Transverse colon (tissue), 3 donors: Measurements from ENCODE around the gene DEDD.

Source experiments
- POLR2A ChIP-seq: fragments of 450-650 bp; IDR thresholded peaks from one replicate; pipeline ENCODE4 v1.6.1; 2016; ENCODE audit warnings: antibody characterized with exemption, mild to moderate bottlenecking, moderate library complexity
- TF ChIP-seq, protein P1 (sequence below), 5 experiments: fragments of 200-600 bp in 3 of 5; fragments of 450-650 bp in 2 of 5; sonication (generic) in 3 of 5; IDR thresholded peaks; 1 replicate in 2 of 5; 2 replicates in 3 of 5; pipeline ENCODE4 v1.5.1; 2016 to 2017; ENCODE audit warnings: antibody characterized with exemption in 5 of 5, inconsistent platforms in 3 of 5, mild to moderate bottlenecking in 2 of 5, moderate library complexity in 1 of 5

DNA sequence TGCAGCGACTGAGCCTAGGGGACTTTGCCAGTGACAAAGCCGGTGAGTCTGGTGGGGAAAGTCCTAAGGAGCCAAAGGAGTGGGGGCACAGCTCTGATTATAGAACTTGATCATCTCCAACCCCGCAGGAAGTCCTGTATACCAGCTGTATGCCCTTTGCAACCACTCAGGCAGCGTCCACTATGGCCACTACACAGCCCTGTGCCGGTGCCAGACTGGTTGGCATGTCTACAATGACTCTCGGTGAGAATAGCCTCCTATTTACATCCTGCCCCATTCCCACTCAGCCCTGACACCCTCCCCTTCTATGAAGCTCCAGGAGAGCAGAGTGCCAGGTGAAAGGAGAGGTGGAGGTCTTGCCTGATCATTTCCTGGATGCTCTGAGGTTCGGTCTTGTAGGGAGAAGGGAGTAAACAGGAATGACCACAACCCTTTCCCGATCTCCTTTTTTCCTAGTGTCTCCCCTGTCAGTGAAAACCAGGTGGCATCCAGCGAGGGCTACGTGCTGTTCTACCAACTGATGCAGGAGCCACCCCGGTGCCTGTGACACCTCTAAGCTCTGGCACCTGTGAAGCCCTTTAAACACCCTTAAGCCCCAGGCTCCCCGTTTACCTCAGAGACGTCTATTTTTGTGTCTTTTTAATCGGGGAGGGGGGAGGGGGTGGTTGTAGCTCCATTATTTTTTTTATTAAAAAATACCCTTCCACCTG is 32.6 kb upstream of the DEDD start:
- TF ChIP-seq, protein P1, sequence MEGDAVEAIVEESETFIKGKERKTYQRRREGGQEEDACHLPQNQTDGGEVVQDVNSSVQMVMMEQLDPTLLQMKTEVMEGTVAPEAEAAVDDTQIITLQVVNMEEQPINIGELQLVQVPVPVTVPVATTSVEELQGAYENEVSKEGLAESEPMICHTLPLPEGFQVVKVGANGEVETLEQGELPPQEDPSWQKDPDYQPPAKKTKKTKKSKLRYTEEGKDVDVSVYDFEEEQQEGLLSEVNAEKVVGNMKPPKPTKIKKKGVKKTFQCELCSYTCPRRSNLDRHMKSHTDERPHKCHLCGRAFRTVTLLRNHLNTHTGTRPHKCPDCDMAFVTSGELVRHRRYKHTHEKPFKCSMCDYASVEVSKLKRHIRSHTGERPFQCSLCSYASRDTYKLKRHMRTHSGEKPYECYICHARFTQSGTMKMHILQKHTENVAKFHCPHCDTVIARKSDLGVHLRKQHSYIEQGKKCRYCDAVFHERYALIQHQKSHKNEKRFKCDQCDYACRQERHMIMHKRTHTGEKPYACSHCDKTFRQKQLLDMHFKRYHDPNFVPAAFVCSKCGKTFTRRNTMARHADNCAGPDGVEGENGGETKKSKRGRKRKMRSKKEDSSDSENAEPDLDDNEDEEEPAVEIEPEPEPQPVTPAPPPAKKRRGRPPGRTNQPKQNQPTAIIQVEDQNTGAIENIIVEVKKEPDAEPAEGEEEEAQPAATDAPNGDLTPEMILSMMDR (IDR thresholded peaks at IDR 0.05) = no peak
- no peak for TF ChIP-seq POLR2A
